Kasumi-1 (cell line): ENCODE data around the gene LRRC61.

Experiments
- DNase-seq, 2 experiments: peaks; one replicate each; lab custom pipeline; 2025; lab: John Stamatoyannopoulos, UW

Gene LRRC61

DNA sequence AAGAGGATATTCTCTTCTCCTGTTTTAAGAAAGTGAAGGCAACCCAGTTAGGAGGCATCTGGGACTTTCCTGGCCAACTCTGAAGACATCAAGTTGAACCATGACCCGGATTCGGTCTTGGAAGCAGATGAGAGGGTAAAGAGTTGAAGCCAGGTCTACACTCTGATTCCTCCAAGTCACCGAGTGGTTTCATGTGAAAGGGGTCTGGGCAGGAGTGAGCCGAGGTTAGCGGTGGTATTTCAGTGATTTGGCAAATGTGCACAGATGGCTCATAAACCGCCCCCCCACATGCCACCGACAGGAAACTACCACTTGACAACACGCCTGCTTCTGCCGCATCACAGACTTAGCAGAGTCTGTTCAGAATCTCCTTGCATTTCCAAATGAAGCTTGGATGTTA, 34.1 kb downstream of the LRRC61 start:
- DNase-seq = peak; percentile 61 to 72

GRCh38 chr7:150357771-150358427, 34.7 kb downstream of the LRRC61 start:
- DNase-seq = no peak

- no peak for DNase-seq
Observed at GRCh38 chr7:150358433-150358832, 35.3 kb downstream of the LRRC61 start.

- DNase-seq = no peak
Observed at GRCh38 chr7:150358988-150359621, 36.0 kb downstream of the LRRC61 start.

GRCh38 chr7:150359622-150360362, 36.6 kb downstream of the LRRC61 start:
- no peak for DNase-seq

DNA sequence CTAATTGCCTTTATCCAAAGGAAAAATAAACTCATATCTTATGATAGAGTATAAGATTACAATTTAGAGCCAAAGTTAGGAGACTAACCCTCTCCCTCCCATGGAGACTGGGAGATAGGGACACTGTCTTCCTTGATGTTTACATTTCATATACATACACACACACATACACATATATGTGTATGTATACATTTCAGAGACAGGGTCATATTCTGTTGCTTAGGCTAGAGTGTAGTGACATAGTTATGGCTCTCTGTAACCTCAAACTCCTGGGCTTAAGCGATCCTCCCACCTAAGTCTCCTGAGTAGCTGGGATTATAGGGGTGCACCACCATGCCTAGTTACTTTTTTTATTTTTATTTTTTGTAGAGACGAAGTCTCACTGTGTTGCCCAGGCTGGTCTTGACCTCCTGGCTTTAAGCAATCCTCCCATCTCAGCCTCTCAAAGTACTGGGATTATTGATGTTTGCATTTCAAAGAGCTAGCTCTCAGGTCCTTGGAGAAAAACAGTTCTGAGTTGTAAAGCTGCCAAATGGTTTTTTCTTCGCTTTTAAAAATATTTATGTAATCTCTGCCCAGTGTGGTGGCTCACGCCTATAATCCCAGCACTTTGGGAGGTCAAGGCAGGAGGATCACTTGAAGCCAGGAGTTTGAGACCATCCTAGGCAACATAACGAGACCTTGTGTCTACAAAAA, 37.4 kb downstream of the LRRC61 start:
- DNase-seq = no peak

GRCh38 chr7:150361402-150361801, 38.2 kb downstream of the LRRC61 start:
- no peak for DNase-seq

DNA sequence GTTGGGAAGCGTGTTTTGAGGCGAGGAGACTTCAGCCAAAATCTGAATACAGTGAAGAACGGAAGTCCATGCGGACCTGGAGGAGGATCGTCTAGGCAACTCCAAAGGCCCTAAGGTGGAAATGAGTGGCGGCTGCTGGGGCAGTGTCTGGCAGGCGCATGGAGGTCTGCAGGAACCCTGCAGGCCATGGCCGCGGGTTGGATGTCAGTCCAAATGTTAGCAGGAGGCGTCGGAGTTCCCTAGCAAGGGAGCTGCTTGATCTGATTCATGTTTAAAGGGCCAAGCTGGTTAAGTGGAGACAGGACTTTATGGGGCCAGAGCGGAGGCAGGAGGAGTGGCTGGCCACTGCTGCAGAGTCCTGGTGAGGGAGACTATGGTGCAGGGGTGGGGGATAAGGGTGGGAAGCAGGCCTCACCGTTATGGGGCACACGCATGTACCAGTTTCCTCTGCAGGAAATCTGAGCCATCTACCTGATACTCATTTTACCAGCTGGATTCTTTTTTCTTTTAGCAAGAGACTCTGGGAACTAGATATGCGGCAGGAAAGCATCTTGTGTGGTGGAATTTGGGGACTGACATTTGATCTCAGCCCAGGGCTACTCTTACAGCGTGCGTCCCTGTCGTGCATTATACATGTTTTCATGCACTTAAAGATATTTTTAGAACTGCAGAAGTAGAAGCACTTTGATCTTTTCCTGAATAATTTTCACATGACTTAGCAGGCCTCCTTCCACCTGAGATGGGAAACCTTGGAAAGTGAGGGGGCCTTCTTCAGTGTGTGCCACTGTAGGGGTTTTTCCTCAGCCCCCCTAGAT, 38.9 kb downstream of the LRRC61 start:
- no peak for DNase-seq

DNA sequence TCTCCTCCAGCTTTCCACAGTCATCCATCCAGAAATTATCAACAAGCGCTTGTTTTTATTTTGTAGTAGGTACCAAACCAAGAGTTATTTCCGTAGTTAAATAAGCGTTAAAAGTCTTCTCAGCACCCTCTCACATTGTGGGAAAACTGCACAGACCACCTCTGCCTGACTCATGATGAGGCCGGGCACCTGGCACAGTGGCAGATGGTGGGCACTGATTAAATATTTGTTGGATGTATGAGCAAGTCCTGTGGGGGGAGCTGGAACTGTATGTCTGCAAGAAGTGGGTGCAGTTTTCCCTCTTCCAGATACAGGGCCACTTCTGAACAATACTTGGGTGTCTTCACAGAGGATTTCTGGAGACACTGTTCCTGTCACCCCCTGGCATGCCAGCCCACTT, 40.2 kb downstream of the LRRC61 start:
- DNase-seq = no peak

DNA sequence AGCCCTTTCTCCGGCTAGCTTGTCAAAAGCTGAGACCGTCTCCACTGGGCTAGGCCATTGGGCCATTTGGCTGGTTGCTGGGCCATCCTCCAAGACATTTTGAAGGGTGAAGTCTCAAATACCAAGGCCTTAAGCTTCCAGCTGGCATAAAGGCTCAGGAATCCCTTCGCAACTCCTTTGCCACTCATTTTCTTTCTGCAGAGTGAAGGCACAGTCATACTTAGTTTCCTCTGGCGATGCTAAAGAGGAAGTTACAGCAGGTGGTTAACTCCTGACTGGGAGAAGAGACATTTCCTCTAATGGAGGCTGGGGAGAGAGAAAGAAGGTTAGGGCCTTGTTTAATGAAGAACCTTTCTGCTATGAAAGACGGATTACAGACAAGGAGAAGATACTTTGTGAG, 40.7 kb downstream of the LRRC61 start:
- DNase-seq = peak; percentile 91 to 92

GRCh38 chr7:150365194-150365593, 42.0 kb downstream of the LRRC61 start:
- no peak for DNase-seq

DNA sequence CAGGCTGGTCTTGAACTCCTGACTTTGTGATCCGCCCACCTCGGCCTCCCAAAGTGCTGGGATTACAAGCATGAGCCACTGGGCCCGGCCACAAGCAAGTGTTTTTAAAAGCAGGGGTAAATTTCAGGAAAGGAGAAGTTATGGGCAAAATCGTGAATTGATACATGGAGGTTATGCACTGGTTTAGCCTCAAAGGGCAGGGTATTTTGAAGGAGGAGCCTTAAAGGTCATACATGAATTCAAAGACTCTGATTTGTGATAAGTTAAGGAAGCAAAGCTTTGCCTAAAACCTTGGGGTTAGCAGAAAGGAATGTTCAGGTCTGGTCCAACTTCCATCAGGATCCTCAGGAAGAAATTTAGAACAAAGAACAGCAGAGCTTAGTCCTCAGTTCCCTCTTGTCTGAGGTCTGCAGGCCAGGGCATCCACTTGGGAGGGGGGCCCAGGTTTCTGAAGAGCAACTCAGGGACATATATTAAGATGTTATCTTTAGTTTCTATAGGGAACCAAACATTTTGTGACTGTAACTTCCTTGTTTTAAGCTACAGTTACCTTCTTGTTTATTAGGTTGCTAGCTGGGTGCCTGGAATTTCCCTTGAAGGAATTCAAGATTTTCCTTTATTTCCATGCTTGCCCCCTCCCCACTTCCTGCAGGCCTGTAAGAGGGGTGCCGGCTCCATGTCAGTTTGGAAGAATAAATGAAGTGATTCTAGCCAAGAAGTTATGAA, 42.7 kb downstream of the LRRC61 start:
- DNase-seq = peak; percentile 65 to 67

- no peak for DNase-seq
Observed at GRCh38 chr7:150367677-150368095, 44.5 kb downstream of the LRRC61 start.

DNA sequence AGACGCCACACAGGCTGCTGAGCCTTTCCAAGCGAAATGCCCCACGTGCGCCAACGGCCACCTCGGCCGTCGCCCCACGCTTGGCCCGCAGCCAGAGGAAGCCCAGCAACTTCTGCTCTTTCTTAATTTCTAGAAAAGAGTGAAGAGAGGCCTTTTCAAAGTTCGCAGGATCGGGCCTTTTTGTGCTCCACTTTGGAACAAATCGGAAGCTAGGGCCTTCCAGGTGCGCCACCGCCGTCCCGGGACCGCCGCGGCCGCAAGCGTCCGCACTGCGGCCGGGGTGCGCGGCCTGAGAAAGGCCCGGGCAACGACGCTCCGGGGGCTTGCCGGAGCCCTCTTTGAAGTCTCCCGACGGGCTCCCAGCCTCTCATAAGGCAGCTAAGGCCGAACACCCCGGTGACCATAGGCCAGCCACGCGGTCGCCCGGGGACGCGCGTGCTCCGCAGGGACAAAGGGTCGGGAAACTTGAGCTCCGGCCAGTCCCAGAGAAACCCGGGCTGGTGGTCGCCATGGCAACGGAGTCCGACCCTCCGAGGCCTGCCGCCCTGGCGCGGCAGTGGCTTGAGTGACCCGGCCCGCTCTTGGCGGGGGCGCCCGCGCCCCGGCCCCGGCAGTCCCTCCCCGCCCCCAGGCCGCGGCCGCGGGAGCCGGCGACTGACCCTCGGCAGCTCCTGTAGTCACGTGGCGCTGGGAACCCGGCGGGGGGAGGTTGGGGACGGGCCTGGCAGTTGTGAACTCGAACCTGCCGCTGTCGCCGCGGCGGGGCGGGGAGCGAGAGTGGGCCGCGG, 45.1 kb downstream of the LRRC61 start, which contains the start of gene REPIN1:
Gene REPIN1, plus strand, starts transcription at position 727 of the 788 bp plus-strand sequence. CDS start 890 bp downstream, outside the sequence.
- peak; percentile 63 to 69 for DNase-seq

- DNase-seq = no peak
Observed at GRCh38 chr7:150368884-150369747, 46.0 kb downstream of the LRRC61 start.

GRCh38 chr7:150369748-150370501, 46.8 kb downstream of the LRRC61 start:
- DNase-seq = no peak

DNA sequence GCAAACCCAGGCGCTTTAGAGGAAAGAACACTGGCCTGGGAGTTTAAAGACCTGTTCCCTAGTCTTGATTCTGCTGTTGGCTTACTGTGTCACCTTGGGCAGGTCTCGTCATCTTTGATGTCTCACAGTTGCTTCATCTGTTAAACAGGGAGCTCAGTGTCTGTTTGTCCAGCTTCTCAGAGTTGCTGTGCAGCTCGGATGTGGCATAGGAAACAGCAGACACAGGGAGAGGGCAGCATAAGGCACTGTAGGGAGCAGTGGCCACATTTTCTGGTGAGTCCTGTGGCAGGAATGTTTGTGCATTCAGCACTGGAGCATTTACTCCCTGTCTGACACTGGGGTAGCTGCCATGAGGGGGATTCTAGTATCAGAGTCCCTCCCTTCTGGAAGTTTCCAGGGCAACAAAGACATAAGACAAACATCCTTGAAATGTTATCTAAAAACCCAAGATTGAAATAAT, 47.5 kb downstream of the LRRC61 start:
- no peak for DNase-seq
